GM12878 (cell line): ENCODE data around the gene SLC52A3. TPM values are rescaled to one million over a fixed set of nuclear protein-coding genes. Genes with fewer than 3 reads are reported as not detected.

ENCODE experiments used
- ATAC-seq: fragments of 200-7000 bp; cut with Tn5 transposase; 3 replicates; pipeline ENCODE4 v1.9.1; 2020; ENCODE audit warnings: mild to moderate bottlenecking, moderate library complexity
- BruUV-seq: library from RNA; stranded (reverse); fragments of 400-500 nt; replicated peaks from 2 replicates; lab custom pipeline; 2021; lab: Mats Ljungman, UMichigan
- CTCF ChIA-PET: fragments of 300-600 bp; sonication (Branson Sonifier 250); formaldehyde crosslinking; extraction: SDS; loops from one replicate; lab custom pipeline; 2021; ENCODE audit warnings: inconsistent platforms; lab: Yijun Ruan, JAX
- POLR2A ChIA-PET: fragments of 350-600 bp; formaldehyde crosslinking; extraction: SDS; loops from one replicate; lab custom pipeline; 2021; ENCODE audit warnings: inconsistent platforms; lab: Charles Lee
- RAD21 ChIA-PET: fragments of 300-600 bp; sonication (Branson Sonifier 250); formaldehyde crosslinking; loops from one replicate; lab custom pipeline; 2023; ENCODE audit warnings: antibody characterized with exemption; ENCODE audit not compliant: unreplicated experiment; lab: Charles Lee
- SMC1A ChIA-PET: fragments of 300-600 bp; sonication (Branson Sonifier 250); formaldehyde crosslinking; loops from one replicate; lab custom pipeline; 2023; ENCODE audit not compliant: unreplicated experiment, uncharacterized antibody; lab: Charles Lee
- DNase-seq: peaks from one replicate; pipeline ENCODE4 v3.0.0-alpha.2; 2011; ENCODE audit warnings: low read depth, low spot score
- FAIRE-seq: peaks from 3 replicates; lab custom pipeline; 2011; peaks lifted over from hg19 to GRCh38; lab: Jason Lieb, UNC
- H2AFZ ChIP-seq: 2 replicates; pipeline ENCODE4 v1.6.0; 2011; ENCODE audit warnings: low read depth, low read length, control low read depth; ENCODE audit not compliant: control insufficient read depth
- H3K27ac ChIP-seq: 2 replicates; pipeline ENCODE4 v1.5.1; 2011; ENCODE audit warnings: control low read depth; ENCODE audit not compliant: control insufficient read depth, insufficient read depth
- H3K27me3 ChIP-seq, 2 experiments: replicated peaks in 1 of 2; 2 replicates each; pipeline versions ENCODE4 v1.6.0 to v1.6.1; 2011; ENCODE audit warnings: low read length in 1 of 2; ENCODE audit not compliant: control insufficient read depth in 2 of 2, insufficient read depth in 2 of 2
- H3K36me3 ChIP-seq, 2 experiments: 2 replicates each; pipeline ENCODE4 v1.5.1; 2011; ENCODE audit warnings: low read length in 1 of 2; ENCODE audit not compliant: control insufficient read depth in 2 of 2, insufficient read depth in 2 of 2
- H3K4me1 ChIP-seq: 2 replicates; pipeline ENCODE4 v1.6.1; 2011; ENCODE audit warnings: mild to moderate bottlenecking, low read length, moderate library complexity, mixed read lengths; ENCODE audit not compliant: control insufficient read depth, insufficient read depth
- H3K4me2 ChIP-seq: 2 replicates; pipeline ENCODE4 v1.6.0; 2011; ENCODE audit warnings: control low read depth; ENCODE audit not compliant: control insufficient read depth, insufficient read depth
- H3K4me3 ChIP-seq: fragments of 200-600 bp; sonication (generic); 2 replicates; pipeline ENCODE4 v1.5.1; 2016
- H3K79me2 ChIP-seq: 2 replicates; pipeline ENCODE4 v1.6.0; 2011; ENCODE audit warnings: low read length; ENCODE audit not compliant: control insufficient read depth, insufficient read depth
- H3K9ac ChIP-seq: 2 replicates; pipeline ENCODE4 v1.8.0; 2011; ENCODE audit warnings: low read length, control low read depth, mixed read lengths; ENCODE audit not compliant: control insufficient read depth, insufficient read depth
- H3K9me3 ChIP-seq: replicated peaks from 3 replicates; pipeline ENCODE4 v1.5.1; 2011; ENCODE audit warnings: mild to moderate bottlenecking, low read length; ENCODE audit not compliant: control insufficient read depth, insufficient read depth
- H4K20me1 ChIP-seq: 2 replicates; pipeline ENCODE4 v1.6.0; 2011; ENCODE audit not compliant: control insufficient read depth, insufficient read depth
- ATF7 ChIP-seq: fragments of 450-650 bp; IDR thresholded peaks from 2 replicates; pipeline ENCODE4 v1.6.1; 2016; ENCODE audit warnings: low read depth, mild to moderate bottlenecking
- CBX3 ChIP-seq: fragments of 200-600 bp; sonication (generic); IDR thresholded peaks from 2 replicates; pipeline ENCODE4 v1.6.1; 2016; ENCODE audit warnings: low read depth, borderline replicate concordance
- FOXK2 ChIP-seq: fragments of 450-650 bp; IDR thresholded peaks from 2 replicates; pipeline ENCODE4 v1.6.1; 2017; ENCODE audit warnings: mild to moderate bottlenecking, moderate library complexity
- NR2C1 ChIP-seq: fragments of 450-650 bp; IDR thresholded peaks from 2 replicates; pipeline ENCODE4 v1.6.1; 2017; ENCODE audit warnings: antibody characterized with exemption, mild to moderate bottlenecking, moderate library complexity
- SUPT20H ChIP-seq: IDR thresholded peaks from 2 replicates; pipeline ENCODE4 v1.6.1; 2011; ENCODE audit warnings: low read depth, mild to moderate bottlenecking, low read length, moderate library complexity, borderline replicate concordance; ENCODE audit not compliant: control insufficient read depth
- ZBTB4 ChIP-seq: fragments of 450-650 bp; formaldehyde crosslinking; IDR thresholded peaks from 2 replicates; pipeline ENCODE4 v1.4.0; 2022; ENCODE audit warnings: mild to moderate bottlenecking, moderate library complexity
- ZNF274 ChIP-seq: IDR thresholded peaks from one replicate; pipeline ENCODE4 v1.8.0; 2011; ENCODE audit not compliant: insufficient read length, insufficient read depth
- ZNF622 ChIP-seq: fragments of 450-650 bp; IDR thresholded peaks from 2 replicates; pipeline ENCODE4 v1.6.1; 2017; ENCODE audit warnings: mild to moderate bottlenecking, inconsistent platforms
- WGBS: methylation state at CpG from one replicate; pipeline ENCODE4 v1.1.6; 2016; ENCODE audit warnings: low lambda C conversion rate; ENCODE audit not compliant: insufficient replicate concordance, insufficient coverage; ENCODE audit errors: missing lambda C conversion rate; 5-methylcytosine and 5-hydroxymethylcytosine counted together
- in situ Hi-C: fragments of 300-500 bp; cut with MboI; formaldehyde crosslinking; loops from 9 replicates; pipeline ENCODE4 v1.14.3; 2018; ENCODE audit warnings: mixed read lengths
- intact Hi-C: fragments of 100-400 bp; cut with micrococcal nuclease; formaldehyde crosslinking; loops from one replicate; pipeline ENCODE4 v1.14.2; 2022; ENCODE audit not compliant: unreplicated experiment
- polyA plus RNA-seq, 11 experiments: library from polyadenylated mRNA; depleted of rRNA in 4 of 11; unstranded in 6 of 11; stranded (reverse) in 5 of 11; fragments of >200 nt; fragmentation: Nextera tagmentation in 4 of 11; fragmentation: Illumina TruSeq in 1 of 11; extraction: Ambion mirVana in 4 of 11; extraction: Trizol in 1 of 11; gene quantifications; 1 replicate in 1 of 11; 2 replicates in 10 of 11; pipeline versions ENCODE4 v1.2.1 to v1.2.3, GENCODE V29; 2011 to 2016; ENCODE audit warnings: inconsistent platforms in 2 of 11, missing spikeins in 2 of 11, low read depth in 1 of 11
- total RNA-seq, 4 experiments: library from RNA; depleted of rRNA in 3 of 4; stranded (reverse); fragments of >200 nt in 3 of 4; fragmentation: Illumina TruSeq in 1 of 4; extraction: Trizol in 1 of 4; gene quantifications; 2 replicates each; pipeline versions ENCODE4 v1.2.1 to v1.2.3, GENCODE V29; 2013 to 2021

The SLC52A3 gene
- total and polyA plus RNA-seq, 10 of the 15 experiments (the other 5 are each of a cell fraction or from before 2014, with no cell fraction given) = not detected

GRCh38 chr20:774016-774659 is 5.8 kb upstream of the SLC52A3 start:
- no peak for FAIRE-seq
- RAD21 ChIA-PET = no interaction called here
- Histone ChIP-seq H3K9ac (no peak overlapping the region), H3K27me3 (0 out of 4 replicates have a peak, but pooled peaks cover 0 to 1% of the 10 kb centered on the region in 2 experiments), H3K4me3 (no peak overlapping the region), H3K9me3 (no peaks in the 10 kb centered on the region; the same call in 2 of the 3 replicates), H3K36me3 (no peaks in the 10 kb centered on the region), H2AFZ (no peak overlapping the region), H3K4me2 (no peak overlapping the region), H3K79me2 (no peaks in the 10 kb centered on the region), H4K20me1 (no peaks in the 10 kb centered on the region), H3K4me1 (no peaks in the 10 kb centered on the region), H3K27ac (no peak overlapping the region)
- no TSS peak for BruUV-seq
- intact Hi-C loops (no loop called here), in situ Hi-C loops (no loop called here)
- POLR2A ChIA-PET = no interaction called here
- CTCF ChIA-PET = no interaction called here
- SMC1A ChIA-PET = interaction anchor here (0.6 kb wide), 1 partner anchor 47 kb away, joined by 3 read pairs; no protein-coding TSS in a partner anchor
- 19% methylated on average over 8 of the region's 8 CpGs for WGBS
- no peak for DNase-seq
- TF ChIP-seq ATF7 (no peak), NR2C1 (no peak), ZNF274 (no peak), FOXK2 (no peak), CBX3 (no peak), SUPT20H (no peak), ZNF622 (no peak), ZBTB4 (CRISPR knock-in tag) (no peak)
- no peak for ATAC-seq
